Bladder microvascular endothelial cell (primary cell): ENCODE data around the gene RSPH10B2. TPM values are rescaled to one million over a fixed set of nuclear protein-coding genes. Genes with fewer than 3 reads are reported as not detected.

Experiments
- total RNA-seq: library from RNA; depleted of rRNA; stranded (reverse); fragments of >200 nt; gene quantifications from 2 replicates; pipeline ENCODE4 v1.2.3, GENCODE V29; 2014

Gene RSPH10B2
- total RNA-seq, result under 0.01 and 0.50 TPM in 2 replicates

GRCh38 chr7:6753964-6754363 lies at the start of gene RSPH10B2:
Gene RSPH10B2 (plus strand): TSS chr7:6754103. CDS start chr7:6757678, 3,575 bp downstream.

GRCh38 chr7:6706666-6707407 lies 47.1 kb upstream of the RSPH10B2 start, which contains the start of gene ZNF12:
Gene ZNF12 (minus strand): TSS chr7:6706947. CDS start chr7:6705173, 1,774 bp downstream.

GRCh38 chr7:6826151-6826550 lies 72.2 kb downstream of the RSPH10B2 start, which contains the start of gene CCZ1B:
Gene CCZ1B (minus strand): TSS chr7:6826275. CDS start chr7:6826197, 78 bp downstream.

Other genes starting within 250 kb of the RSPH10B2 start
- under 0.01 TPM in 1 of 2 replicates, not detected in the other for gene GRID2IP, start 202.6 kb upstream of the RSPH10B2 start, total RNA-seq
- gene ZDHHC4, start 176.6 kb upstream of the RSPH10B2 start, total RNA-seq, result 20.2 and 50.6 TPM in 2 replicates
- gene INTS15, start 164.1 kb upstream of the RSPH10B2 start, total RNA-seq, result 7.8 and 9.9 TPM in 2 replicates
- 0.16 and 1.9 TPM in 2 replicates for gene ZNF853, start 138.5 kb upstream of the RSPH10B2 start, total RNA-seq
- gene ZNF316, start 116.8 kb upstream of the RSPH10B2 start, total RNA-seq, result 7.4 and 17.0 TPM in 2 replicates
- 7.3 and 17.2 TPM in 2 replicates for gene ZNF12, start 47.2 kb upstream of the RSPH10B2 start, total RNA-seq
- gene CCZ1B, start 72.2 kb downstream of the RSPH10B2 start, total RNA-seq, result 69.1 and 123 TPM in 2 replicates